ENCODE data around the gene PSMB2.

Gene PSMB2

GRCh38 chr1:35555601-35556477 is 85.5 kb downstream of the PSMB2 start:
- DNase-seq: peak; percentile 82

- peak; percentile 20 for DNase-seq
Measured at GRCh38 chr1:35555212-35555584, 86.1 kb downstream of the PSMB2 start.

- DNase-seq: no peak
Measured at GRCh38 chr1:35554266-35555211, 86.8 kb downstream of the PSMB2 start.

- no peak for DNase-seq
Measured at GRCh38 chr1:35553851-35554250, 87.5 kb downstream of the PSMB2 start.
